Measurements from ENCODE around the gene COL23A1.
A peak's percentile ranks its signal among the peaks of the same experiment; 100 is the strongest.
"Not testable (repeated sequence)": the region's sequence is repeated elsewhere in the genome, so short reads cannot be mapped to it uniquely, and the experiment has no call there.

COL23A1 gene

DNA sequence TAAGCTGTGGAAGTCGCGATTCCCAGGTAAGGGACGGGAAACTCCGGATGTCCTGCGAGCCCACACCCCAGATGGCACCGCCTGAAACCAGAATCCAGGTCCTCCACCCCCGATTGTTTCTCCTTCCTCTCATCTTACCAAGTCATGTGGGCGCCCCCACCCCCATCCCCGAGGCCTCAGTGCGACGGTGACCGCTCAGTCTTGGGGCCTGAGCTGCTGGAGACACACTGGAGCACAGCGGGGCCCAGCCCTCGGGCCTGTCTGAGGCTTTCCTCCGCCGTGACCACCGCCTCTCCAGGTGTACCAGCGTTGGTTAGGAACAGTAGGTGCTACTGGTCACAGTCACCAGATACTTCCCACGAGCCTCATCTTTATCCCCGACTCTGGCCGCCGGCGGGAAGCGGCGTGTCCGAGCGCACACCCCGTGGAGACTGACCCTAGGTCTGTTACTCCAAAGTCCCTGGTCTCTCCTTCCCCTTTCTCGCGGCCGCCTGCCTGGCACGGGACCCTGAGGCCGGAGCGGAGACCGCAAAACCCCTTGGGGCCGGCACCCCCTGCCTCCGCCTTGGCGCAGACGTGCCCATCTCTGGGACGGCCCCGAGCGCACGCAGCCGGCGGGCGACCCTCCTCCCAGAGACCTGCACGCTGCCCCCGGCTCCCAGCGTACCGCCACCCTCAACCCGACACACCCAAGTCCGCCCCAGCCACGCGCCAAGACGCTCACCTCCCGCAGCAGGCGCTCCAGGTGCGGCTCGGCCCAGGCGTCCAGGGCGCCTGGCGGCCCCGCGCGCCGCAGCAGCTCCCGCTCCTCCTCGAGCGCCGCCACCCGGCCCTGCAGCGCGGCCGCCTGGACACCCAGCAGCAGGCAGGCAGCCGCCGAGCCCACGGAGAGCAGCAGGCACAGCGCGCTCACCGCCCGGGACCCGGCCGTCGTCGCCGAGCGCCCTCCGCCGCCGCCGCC lies 733 bp downstream of the COL23A1 start:
- peaks cover 7% of the 10 kb centered on the region for H3K4me1 ChIP-seq (ENCODE audit: control insufficient read depth, insufficient read depth, low read length)
- H3K4me3 ChIP-seq (ENCODE audit: insufficient read depth, low read depth, low read length) = peak overlapping the region; percentile 41
- 7% methylated on average over 91 of the region's 91 CpGs for WGBS, 2 experiments
- no peaks in the 10 kb centered on the region for H3K36me3 ChIP-seq (ENCODE audit: control insufficient read depth, insufficient read depth, low read length)
- no peak overlapping the region for H3K27ac ChIP-seq (ENCODE audit: insufficient read depth, low read depth, low read length, poor library complexity, severe bottlenecking)
- H3K27me3 ChIP-seq (ENCODE audit: control insufficient read depth, insufficient read depth, low read length, poor library complexity, severe bottlenecking) = peaks cover 60% of the 10 kb centered on the region
- H3K9me3 ChIP-seq (ENCODE audit: control insufficient read depth, low read length) = no peaks in the 10 kb centered on the region

DNA sequence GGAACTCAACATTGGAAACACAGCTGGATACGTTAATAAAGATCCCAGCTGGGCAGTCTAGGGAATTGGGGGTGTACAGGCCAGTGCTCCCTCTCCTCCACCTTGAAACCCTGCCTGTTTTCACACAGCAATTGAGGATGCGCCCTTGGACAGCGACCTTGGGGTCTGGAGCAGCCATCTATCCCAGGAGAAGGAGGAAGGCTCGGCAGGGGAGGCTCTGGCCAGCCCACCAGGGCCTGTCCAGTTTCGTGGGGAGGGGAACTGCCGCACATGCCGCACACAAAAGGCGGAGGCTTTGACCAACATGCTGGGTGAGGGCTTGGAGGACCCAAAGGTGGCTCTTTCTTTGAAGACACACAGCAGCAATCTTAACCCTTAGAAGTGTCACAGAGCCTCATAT lies 1.4 kb downstream of the COL23A1 start:
- H3K36me3 ChIP-seq (ENCODE audit: control insufficient read depth, insufficient read depth, low read length) = no peaks in the 10 kb centered on the region
- 62 to 77% methylated on average over 8 of the region's 8 CpGs for WGBS, 2 experiments
- H3K4me3 ChIP-seq (ENCODE audit: insufficient read depth, low read depth, low read length) = peak overlapping the region; percentile 41
- no peak overlapping the region for H3K27ac ChIP-seq (ENCODE audit: insufficient read depth, low read depth, low read length, poor library complexity, severe bottlenecking)
- peaks cover 7% of the 10 kb centered on the region for H3K4me1 ChIP-seq (ENCODE audit: control insufficient read depth, insufficient read depth, low read length)
- no peaks in the 10 kb centered on the region for H3K9me3 ChIP-seq (ENCODE audit: control insufficient read depth, low read length)
- peaks cover 60% of the 10 kb centered on the region for H3K27me3 ChIP-seq (ENCODE audit: control insufficient read depth, insufficient read depth, low read length, poor library complexity, severe bottlenecking)

DNA sequence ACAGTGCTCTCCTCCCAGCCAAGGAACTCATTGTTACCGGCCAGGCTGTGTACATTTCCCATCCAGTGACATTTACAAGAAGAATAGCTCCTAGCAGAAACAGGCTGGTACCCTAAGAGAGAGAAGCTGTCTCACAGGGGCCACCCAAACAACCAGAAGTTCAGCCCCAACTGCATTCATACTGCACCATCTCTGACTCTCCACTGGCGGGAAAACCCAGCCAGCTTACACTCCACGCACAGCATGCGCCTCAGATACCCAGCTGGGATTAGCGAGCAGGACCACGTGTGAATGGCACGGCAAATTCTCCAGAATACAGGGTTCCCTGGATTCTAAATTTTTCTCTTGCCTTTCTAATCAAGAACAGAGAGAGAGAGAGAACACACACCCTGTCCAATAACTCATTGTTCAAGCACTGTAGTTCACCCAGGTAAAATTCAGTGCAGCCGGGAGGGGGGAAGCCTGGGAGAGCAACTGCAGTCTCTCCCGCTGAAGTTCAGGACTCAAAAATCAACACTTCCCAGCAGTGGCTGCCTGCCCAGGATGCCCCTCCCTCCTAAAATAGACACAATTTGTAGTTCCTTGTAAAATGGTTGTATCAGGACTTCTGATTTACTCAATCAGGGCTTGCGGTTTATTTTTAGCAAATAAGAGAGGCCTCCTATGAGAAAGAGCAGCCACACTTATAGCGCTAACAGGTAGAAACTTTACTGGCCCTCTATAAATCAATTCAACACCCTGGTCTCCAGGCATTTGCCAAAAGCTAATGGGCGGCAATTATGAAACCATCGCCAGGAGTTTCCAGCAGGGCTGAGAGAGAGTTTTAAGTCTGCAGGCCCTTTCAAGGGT lies 2.2 kb downstream of the COL23A1 start:
- 44 to 48% methylated on average over 13 of the region's 13 CpGs for WGBS, 2 experiments
- no peak overlapping the region for H3K27ac ChIP-seq (ENCODE audit: insufficient read depth, low read depth, low read length, poor library complexity, severe bottlenecking)
- H3K36me3 ChIP-seq (ENCODE audit: control insufficient read depth, insufficient read depth, low read length) = no peaks in the 10 kb centered on the region
- H3K4me3 ChIP-seq (ENCODE audit: insufficient read depth, low read depth, low read length) = no peak overlapping the region
- H3K9me3 ChIP-seq (ENCODE audit: control insufficient read depth, low read length) = no peaks in the 10 kb centered on the region
- peaks cover 7% of the 10 kb centered on the region for H3K4me1 ChIP-seq (ENCODE audit: control insufficient read depth, insufficient read depth, low read length)
- peaks cover 60% of the 10 kb centered on the region for H3K27me3 ChIP-seq (ENCODE audit: control insufficient read depth, insufficient read depth, low read length, poor library complexity, severe bottlenecking)

DNA sequence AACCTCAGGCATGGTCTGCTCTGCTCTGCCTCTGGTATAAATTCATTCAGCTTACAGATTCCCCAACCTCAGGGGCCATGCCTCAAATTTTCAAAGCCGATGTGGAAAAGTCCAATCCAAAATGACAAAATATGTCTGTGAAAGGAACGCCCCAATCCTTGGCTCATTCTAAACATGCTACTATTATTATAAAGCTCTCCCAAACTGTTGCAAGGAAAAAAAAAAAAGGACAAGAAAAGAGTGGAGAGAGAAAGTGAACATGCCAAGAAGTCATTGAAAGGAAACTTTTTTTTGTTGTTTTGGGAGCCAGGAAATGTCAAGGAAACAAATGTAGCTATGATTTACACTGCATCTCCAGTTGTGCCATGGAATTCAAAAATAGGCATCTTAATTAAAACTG lies 3.8 kb downstream of the COL23A1 start:
- H3K27me3 ChIP-seq (ENCODE audit: control insufficient read depth, insufficient read depth, low read length, poor library complexity, severe bottlenecking) = peaks cover 56% of the 10 kb centered on the region
- no peak overlapping the region for H3K27ac ChIP-seq (ENCODE audit: insufficient read depth, low read depth, low read length, poor library complexity, severe bottlenecking)
- peaks cover 7% of the 10 kb centered on the region for H3K4me1 ChIP-seq (ENCODE audit: control insufficient read depth, insufficient read depth, low read length)
- no peaks in the 10 kb centered on the region for H3K36me3 ChIP-seq (ENCODE audit: control insufficient read depth, insufficient read depth, low read length)
- H3K4me3 ChIP-seq (ENCODE audit: insufficient read depth, low read depth, low read length) = no peak overlapping the region
- H3K9me3 ChIP-seq (ENCODE audit: control insufficient read depth, low read length) = no peaks in the 10 kb centered on the region
- WGBS, 2 experiments = 93 to 94% methylated on average over 1 to 2 of the region's 2 CpGs

DNA sequence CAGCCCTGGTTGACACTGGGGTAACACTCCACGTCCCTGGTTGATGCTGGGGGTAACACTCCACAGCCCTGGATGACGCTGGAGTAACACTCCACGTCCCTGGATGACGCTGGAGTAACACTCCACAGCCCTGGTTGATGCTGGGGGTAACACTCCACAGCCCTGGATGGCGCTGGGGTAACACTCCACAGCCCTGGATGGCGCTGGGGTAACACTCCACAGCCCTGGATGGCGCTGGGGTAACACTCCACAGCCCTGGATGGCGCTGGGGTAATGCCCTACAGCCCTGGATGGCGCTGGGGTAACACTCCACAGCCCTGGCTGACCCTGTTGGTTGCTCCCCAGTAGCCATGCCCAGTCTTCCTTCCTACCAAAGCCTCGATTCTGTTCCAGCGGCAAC lies 4.8 kb downstream of the COL23A1 start:
- H3K9me3 ChIP-seq (ENCODE audit: control insufficient read depth, low read length); H3K36me3 ChIP-seq (ENCODE audit: control insufficient read depth, insufficient read depth, low read length); H3K27ac ChIP-seq (ENCODE audit: insufficient read depth, low read depth, low read length, poor library complexity, severe bottlenecking); H3K4me1 ChIP-seq (ENCODE audit: control insufficient read depth, insufficient read depth, low read length); H3K4me3 ChIP-seq (ENCODE audit: insufficient read depth, low read depth, low read length): not testable (repeated sequence)
- WGBS, 2 experiments = 82 to 84% methylated on average over 11 of the region's 11 CpGs
- peaks cover 47% of the 10 kb centered on the region for H3K27me3 ChIP-seq (ENCODE audit: control insufficient read depth, insufficient read depth, low read length, poor library complexity, severe bottlenecking)

DNA sequence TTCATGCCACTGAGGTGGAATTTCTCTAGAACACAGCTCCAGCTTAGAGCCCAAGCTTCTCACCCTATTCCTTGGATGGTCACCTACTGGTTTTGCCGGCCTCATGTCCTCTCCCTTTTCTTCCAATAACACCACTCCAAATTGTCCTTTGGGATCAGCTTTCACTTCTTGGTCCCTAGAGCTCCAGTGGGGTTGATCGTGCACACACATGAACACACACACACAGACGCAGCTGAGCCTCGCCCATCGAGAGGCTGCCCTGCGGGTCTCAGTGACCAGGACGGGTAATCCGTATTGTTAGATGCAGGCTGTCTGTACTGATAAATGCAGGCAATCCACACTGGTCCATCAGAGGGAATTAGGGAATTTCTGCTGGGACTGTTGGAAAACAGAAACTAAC lies 6.9 kb downstream of the COL23A1 start:
- H3K9me3 ChIP-seq (ENCODE audit: control insufficient read depth, low read length) = no peaks in the 10 kb centered on the region
- H3K4me3 ChIP-seq (ENCODE audit: insufficient read depth, low read depth, low read length) = no peak overlapping the region
- H3K27ac ChIP-seq (ENCODE audit: insufficient read depth, low read depth, low read length, poor library complexity, severe bottlenecking) = no peak overlapping the region
- no peaks in the 10 kb centered on the region for H3K36me3 ChIP-seq (ENCODE audit: control insufficient read depth, insufficient read depth, low read length)
- peaks cover 7% of the 10 kb centered on the region for H3K4me1 ChIP-seq (ENCODE audit: control insufficient read depth, insufficient read depth, low read length)
- H3K27me3 ChIP-seq (ENCODE audit: control insufficient read depth, insufficient read depth, low read length, poor library complexity, severe bottlenecking) = peaks cover 28% of the 10 kb centered on the region
- WGBS, 2 experiments = 91 to 95% methylated on average over 8 of the region's 8 CpGs

DNA sequence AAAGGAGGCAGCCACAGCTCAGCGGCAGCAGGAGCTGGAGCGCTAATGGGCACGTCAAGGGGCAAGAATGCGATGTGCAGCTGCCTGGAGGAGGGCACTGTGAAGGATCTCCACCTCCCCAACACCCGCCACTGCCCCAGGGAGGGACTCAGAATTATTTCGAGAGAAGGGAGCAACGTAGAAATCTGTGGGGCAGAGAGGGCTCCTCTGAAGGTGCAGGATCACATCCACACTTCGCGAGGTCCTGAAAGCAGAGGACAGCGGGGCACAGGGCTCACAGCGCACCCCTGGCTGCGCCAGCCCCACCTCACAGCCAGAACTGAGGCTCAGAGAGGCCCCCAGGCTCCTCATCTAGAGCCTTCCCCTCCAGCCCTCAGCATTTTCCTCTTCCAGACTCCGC lies 7.9 kb downstream of the COL23A1 start:
- H3K4me1 ChIP-seq (ENCODE audit: control insufficient read depth, insufficient read depth, low read length) = peaks cover 3% of the 10 kb centered on the region
- H3K27ac ChIP-seq (ENCODE audit: insufficient read depth, low read depth, low read length, poor library complexity, severe bottlenecking) = no peak overlapping the region
- H3K4me3 ChIP-seq (ENCODE audit: insufficient read depth, low read depth, low read length) = no peak overlapping the region
- H3K27me3 ChIP-seq (ENCODE audit: control insufficient read depth, insufficient read depth, low read length, poor library complexity, severe bottlenecking) = peaks cover 22% of the 10 kb centered on the region
- 89 to 93% methylated on average over 13 of the region's 13 CpGs for WGBS, 2 experiments
- H3K9me3 ChIP-seq (ENCODE audit: control insufficient read depth, low read length) = no peaks in the 10 kb centered on the region
- no peaks in the 10 kb centered on the region for H3K36me3 ChIP-seq (ENCODE audit: control insufficient read depth, insufficient read depth, low read length)

DNA sequence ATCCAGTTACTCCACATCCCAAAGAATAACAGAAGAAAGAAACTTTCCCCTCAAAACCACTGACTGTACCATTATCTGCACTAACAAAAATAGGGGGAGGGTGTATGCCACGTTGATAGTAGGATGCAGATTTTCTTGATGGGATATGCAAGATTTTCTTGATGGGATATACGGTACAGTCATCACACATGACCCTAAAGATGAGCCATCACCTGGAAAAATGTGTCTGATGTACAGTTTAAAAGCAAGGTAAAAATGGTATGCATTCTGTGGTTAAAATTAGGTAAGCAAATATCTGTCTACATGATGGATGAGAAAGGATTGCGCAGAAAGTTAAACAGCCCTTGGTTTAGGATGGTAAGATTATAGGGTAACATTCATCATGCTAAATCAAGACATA lies 8.6 kb downstream of the COL23A1 start:
- H3K27me3 ChIP-seq (ENCODE audit: control insufficient read depth, insufficient read depth, low read length, poor library complexity, severe bottlenecking) = peaks cover 22% of the 10 kb centered on the region
- no peaks in the 10 kb centered on the region for H3K36me3 ChIP-seq (ENCODE audit: control insufficient read depth, insufficient read depth, low read length)
- WGBS, 2 experiments = 91 to 94% methylated on average over 3 of the region's 3 CpGs
- H3K4me1 ChIP-seq (ENCODE audit: control insufficient read depth, insufficient read depth, low read length) = no peaks in the 10 kb centered on the region
- H3K27ac ChIP-seq (ENCODE audit: insufficient read depth, low read depth, low read length, poor library complexity, severe bottlenecking) = no peak overlapping the region
- no peak overlapping the region for H3K4me3 ChIP-seq (ENCODE audit: insufficient read depth, low read depth, low read length)
- no peaks in the 10 kb centered on the region for H3K9me3 ChIP-seq (ENCODE audit: control insufficient read depth, low read length)

DNA sequence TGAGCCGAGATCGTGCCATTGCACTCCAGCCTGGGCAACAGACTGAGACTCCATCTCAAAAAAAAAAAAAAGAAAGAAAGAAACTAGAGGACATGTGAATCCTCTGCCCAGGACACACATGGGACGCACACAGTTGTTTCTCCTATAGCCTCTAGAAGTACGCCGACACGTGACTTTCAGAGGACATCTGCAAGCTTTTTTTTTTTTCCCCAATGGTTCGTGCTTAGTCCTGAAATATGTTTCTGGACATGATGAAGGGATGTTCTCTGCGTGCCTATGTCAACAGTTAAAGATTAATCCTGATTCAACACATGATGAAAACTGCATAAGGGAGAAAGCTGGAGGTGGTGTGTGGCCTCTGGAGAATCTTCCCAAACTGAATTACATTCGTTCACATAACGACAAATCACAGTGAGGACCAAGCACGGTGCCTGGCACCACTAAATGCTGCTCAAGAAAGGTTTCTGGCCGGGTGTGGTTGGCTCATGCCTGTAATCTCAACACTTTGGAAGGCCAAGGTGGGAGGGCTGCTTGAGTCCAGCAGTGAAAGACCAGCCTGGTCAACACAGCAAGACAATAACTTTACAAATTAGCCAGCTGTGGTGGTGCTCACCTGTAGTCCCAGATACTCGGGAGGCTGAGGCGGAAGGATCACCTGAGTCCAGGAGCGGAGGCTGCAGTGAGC lies 9.8 kb downstream of the COL23A1 start:
- no peaks in the 10 kb centered on the region for H3K4me1 ChIP-seq (ENCODE audit: control insufficient read depth, insufficient read depth, low read length)
- H3K27ac ChIP-seq (ENCODE audit: insufficient read depth, low read depth, low read length, poor library complexity, severe bottlenecking) = no peak overlapping the region
- no peaks in the 10 kb centered on the region for H3K36me3 ChIP-seq (ENCODE audit: control insufficient read depth, insufficient read depth, low read length)
- 92 to 93% methylated on average over 15 of the region's 15 CpGs for WGBS, 2 experiments
- H3K4me3 ChIP-seq (ENCODE audit: insufficient read depth, low read depth, low read length) = no peak overlapping the region
- H3K9me3 ChIP-seq (ENCODE audit: control insufficient read depth, low read length) = no peaks in the 10 kb centered on the region
- H3K27me3 ChIP-seq (ENCODE audit: control insufficient read depth, insufficient read depth, low read length, poor library complexity, severe bottlenecking) = peaks cover 25% of the 10 kb centered on the region

DNA sequence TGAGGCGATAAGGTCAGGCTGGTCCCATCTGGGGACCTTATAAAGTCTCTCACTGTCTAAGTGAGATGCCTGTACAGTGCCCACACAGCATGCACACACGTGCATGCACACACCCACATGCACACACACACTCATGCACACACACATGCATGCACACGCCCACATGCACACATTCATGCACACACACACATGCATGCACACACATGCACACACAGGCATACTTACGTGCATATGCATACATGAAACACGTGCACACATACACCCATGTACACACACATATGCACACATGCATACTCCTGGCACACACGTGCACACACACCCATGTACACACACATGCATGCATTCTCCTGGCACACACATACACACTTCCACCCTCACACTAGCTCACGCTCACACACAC lies 12.2 kb downstream of the COL23A1 start:
- no peaks in the 10 kb centered on the region for H3K9me3 ChIP-seq (ENCODE audit: control insufficient read depth, low read length)
- H3K27ac ChIP-seq (ENCODE audit: insufficient read depth, low read depth, low read length, poor library complexity, severe bottlenecking) = no peak overlapping the region
- no peaks in the 10 kb centered on the region for H3K4me1 ChIP-seq (ENCODE audit: control insufficient read depth, insufficient read depth, low read length)
- no peak overlapping the region for H3K4me3 ChIP-seq (ENCODE audit: insufficient read depth, low read depth, low read length)
- H3K36me3 ChIP-seq (ENCODE audit: control insufficient read depth, insufficient read depth, low read length) = peaks cover 2% of the 10 kb centered on the region
- 92% methylated on average over 7 of the region's 7 CpGs for WGBS, 2 experiments
- H3K27me3 ChIP-seq (ENCODE audit: control insufficient read depth, insufficient read depth, low read length, poor library complexity, severe bottlenecking) = peaks cover 40% of the 10 kb centered on the region

Measured in ectodermal cell (in vitro differentiated cells).